GM12878 (cell line): ENCODE measurements around the gene ZNF474. TPM values are rescaled to one million over a fixed set of nuclear protein-coding genes. Genes with fewer than 3 reads are reported as not detected.

Experiments
- ATAC-seq: fragments of 200-7000 bp; cut with Tn5 transposase; 3 replicates; pipeline ENCODE4 v1.9.1; 2020; ENCODE audit warnings: mild to moderate bottlenecking, moderate library complexity
- BruUV-seq: library from RNA; stranded (reverse); fragments of 400-500 nt; replicated peaks from 2 replicates; lab custom pipeline; 2021; lab: Mats Ljungman, UMichigan
- CTCF ChIA-PET: fragments of 300-600 bp; sonication (Branson Sonifier 250); formaldehyde crosslinking; extraction: SDS; loops from one replicate; lab custom pipeline; 2021; ENCODE audit warnings: inconsistent platforms; lab: Yijun Ruan, JAX
- POLR2A ChIA-PET: fragments of 350-600 bp; formaldehyde crosslinking; extraction: SDS; loops from one replicate; lab custom pipeline; 2021; ENCODE audit warnings: inconsistent platforms; lab: Charles Lee
- RAD21 ChIA-PET: fragments of 300-600 bp; sonication (Branson Sonifier 250); formaldehyde crosslinking; loops from one replicate; lab custom pipeline; 2023; ENCODE audit warnings: antibody characterized with exemption; ENCODE audit not compliant: unreplicated experiment; lab: Charles Lee
- SMC1A ChIA-PET: fragments of 300-600 bp; sonication (Branson Sonifier 250); formaldehyde crosslinking; loops from one replicate; lab custom pipeline; 2023; ENCODE audit not compliant: unreplicated experiment, uncharacterized antibody; lab: Charles Lee
- DNase-seq: peaks from one replicate; pipeline ENCODE4 v3.0.0-alpha.2; 2011; ENCODE audit warnings: low read depth, low spot score
- FAIRE-seq: peaks from 3 replicates; lab custom pipeline; 2011; peaks lifted over from hg19 to GRCh38; lab: Jason Lieb, UNC
- H2AFZ ChIP-seq: 2 replicates; pipeline ENCODE4 v1.6.0; 2011; ENCODE audit warnings: low read depth, low read length, control low read depth; ENCODE audit not compliant: control insufficient read depth
- H3K27ac ChIP-seq: 2 replicates; pipeline ENCODE4 v1.5.1; 2011; ENCODE audit warnings: control low read depth; ENCODE audit not compliant: control insufficient read depth, insufficient read depth
- H3K27me3 ChIP-seq, 2 experiments: replicated peaks in 1 of 2; 2 replicates each; pipeline versions ENCODE4 v1.6.0 to v1.6.1; 2011; ENCODE audit warnings: low read length in 1 of 2; ENCODE audit not compliant: control insufficient read depth in 2 of 2, insufficient read depth in 2 of 2
- H3K36me3 ChIP-seq, 2 experiments: 2 replicates each; pipeline ENCODE4 v1.5.1; 2011; ENCODE audit warnings: low read length in 1 of 2; ENCODE audit not compliant: control insufficient read depth in 2 of 2, insufficient read depth in 2 of 2
- H3K4me1 ChIP-seq: 2 replicates; pipeline ENCODE4 v1.6.1; 2011; ENCODE audit warnings: mild to moderate bottlenecking, low read length, moderate library complexity, mixed read lengths; ENCODE audit not compliant: control insufficient read depth, insufficient read depth
- H3K4me2 ChIP-seq: 2 replicates; pipeline ENCODE4 v1.6.0; 2011; ENCODE audit warnings: control low read depth; ENCODE audit not compliant: control insufficient read depth, insufficient read depth
- H3K4me3 ChIP-seq: fragments of 200-600 bp; sonication (generic); 2 replicates; pipeline ENCODE4 v1.5.1; 2016
- H3K79me2 ChIP-seq: 2 replicates; pipeline ENCODE4 v1.6.0; 2011; ENCODE audit warnings: low read length; ENCODE audit not compliant: control insufficient read depth, insufficient read depth
- H3K9ac ChIP-seq: 2 replicates; pipeline ENCODE4 v1.8.0; 2011; ENCODE audit warnings: low read length, control low read depth, mixed read lengths; ENCODE audit not compliant: control insufficient read depth, insufficient read depth
- H3K9me3 ChIP-seq: replicated peaks from 3 replicates; pipeline ENCODE4 v1.5.1; 2011; ENCODE audit warnings: mild to moderate bottlenecking, low read length; ENCODE audit not compliant: control insufficient read depth, insufficient read depth
- H4K20me1 ChIP-seq: 2 replicates; pipeline ENCODE4 v1.6.0; 2011; ENCODE audit not compliant: control insufficient read depth, insufficient read depth
- ATF7 ChIP-seq: fragments of 450-650 bp; IDR thresholded peaks from 2 replicates; pipeline ENCODE4 v1.6.1; 2016; ENCODE audit warnings: low read depth, mild to moderate bottlenecking
- BHLHE40 ChIP-seq, 2 experiments: fragments of 450-650 bp in 1 of 2; IDR thresholded peaks; 2 replicates each; pipeline ENCODE4 v1.6.1; 2011 to 2017; ENCODE audit warnings: low read depth in 2 of 2, borderline replicate concordance in 1 of 2, improper control_type of control experiment in 1 of 2, low read length in 1 of 2, mild to moderate bottlenecking in 1 of 2
- CEBPZ ChIP-seq: fragments of 150-350 bp; IDR thresholded peaks from 2 replicates; pipeline ENCODE4 v1.6.1; 2016; ENCODE audit warnings: low read depth, low read length
- HCFC1 ChIP-seq: fragments of 150-350 bp; IDR thresholded peaks from 2 replicates; pipeline ENCODE4 v1.6.1; 2014; ENCODE audit warnings: low read length
- IRF4 ChIP-seq: IDR thresholded peaks from 2 replicates; pipeline ENCODE4 v1.6.1; 2011; ENCODE audit warnings: low read depth, low read length
- MTA3 ChIP-seq: IDR thresholded peaks from 2 replicates; pipeline ENCODE4 v1.6.1; 2012; ENCODE audit warnings: low read length, inconsistent platforms, borderline replicate concordance
- NFXL1 ChIP-seq: fragments of 450-650 bp; IDR thresholded peaks from 2 replicates; pipeline ENCODE4 v1.6.1; 2017; ENCODE audit warnings: antibody characterized with exemption, mild to moderate bottlenecking, borderline replicate concordance
- NFYA ChIP-seq: IDR thresholded peaks from 2 replicates; pipeline ENCODE4 v1.6.1; 2011; ENCODE audit warnings: low read depth, mild to moderate bottlenecking, low read length, improper control_type of control experiment, borderline replicate concordance
- TARDBP ChIP-seq: IDR thresholded peaks from 2 replicates; pipeline ENCODE4 v1.6.1; 2016; ENCODE audit warnings: borderline replicate concordance
- TCF12 ChIP-seq: IDR thresholded peaks from 2 replicates; pipeline ENCODE4 v1.6.1; 2011; ENCODE audit warnings: low read depth, mild to moderate bottlenecking, low read length
- WGBS: methylation state at CpG from one replicate; pipeline ENCODE4 v1.1.6; 2016; ENCODE audit warnings: low lambda C conversion rate; ENCODE audit not compliant: insufficient replicate concordance, insufficient coverage; ENCODE audit errors: missing lambda C conversion rate; 5-methylcytosine and 5-hydroxymethylcytosine counted together
- in situ Hi-C: fragments of 300-500 bp; cut with MboI; formaldehyde crosslinking; loops from 9 replicates; pipeline ENCODE4 v1.14.3; 2018; ENCODE audit warnings: mixed read lengths
- intact Hi-C: fragments of 100-400 bp; cut with micrococcal nuclease; formaldehyde crosslinking; loops from one replicate; pipeline ENCODE4 v1.14.2; 2022; ENCODE audit not compliant: unreplicated experiment
- polyA plus RNA-seq, 11 experiments: library from polyadenylated mRNA; depleted of rRNA in 4 of 11; unstranded in 6 of 11; stranded (reverse) in 5 of 11; fragments of >200 nt; fragmentation: Nextera tagmentation in 4 of 11; fragmentation: Illumina TruSeq in 1 of 11; extraction: Ambion mirVana in 4 of 11; extraction: Trizol in 1 of 11; gene quantifications; 1 replicate in 1 of 11; 2 replicates in 10 of 11; pipeline versions ENCODE4 v1.2.1 to v1.2.3, GENCODE V29; 2011 to 2016; ENCODE audit warnings: inconsistent platforms in 2 of 11, missing spikeins in 2 of 11, low read depth in 1 of 11
- total RNA-seq, 4 experiments: library from RNA; depleted of rRNA in 3 of 4; stranded (reverse); fragments of >200 nt in 3 of 4; fragmentation: Illumina TruSeq in 1 of 4; extraction: Trizol in 1 of 4; gene quantifications; 2 replicates each; pipeline versions ENCODE4 v1.2.1 to v1.2.3, GENCODE V29; 2013 to 2021

The ZNF474 gene
- total and polyA plus RNA-seq, 10 of the 15 experiments (the other 5 are each of a cell fraction or from before 2014, with no cell fraction given), result 0.06 to 0.97 (median 0.13) TPM; not detected in 3

GRCh38 chr5:122126756-122127321 is 2.5 kb upstream of the ZNF474 start:
- no peak overlapping the region for H3K4me3 ChIP-seq
- no TSS peak for BruUV-seq
- no peaks in the 10 kb centered on the region for H3K4me1 ChIP-seq
- in situ Hi-C loops, result no loop called here
- RAD21 ChIA-PET, result no interaction called here
- POLR2A ChIA-PET, result no interaction called here
- no peaks in the 10 kb centered on the region for H3K27me3 ChIP-seq
- CTCF ChIA-PET, result no interaction called here
- SMC1A ChIA-PET, result no interaction called here
- no peak overlapping the region for H3K27ac ChIP-seq
- no peaks in the 10 kb centered on the region for H3K36me3 ChIP-seq
- DNase-seq (no peak), ATAC-seq (no peak), FAIRE-seq (no peak)
- no peaks in the 10 kb centered on the region for H3K9me3 ChIP-seq
- 54% methylated on average over 10 of the region's 10 CpGs for WGBS
- H2AFZ ChIP-seq, result no peak overlapping the region
- no peak overlapping the region for H3K4me2 ChIP-seq
- H4K20me1 ChIP-seq, result no peaks in the 10 kb centered on the region
- TF ChIP-seq NFYA (no peak), BHLHE40 (IDR thresholded peaks at IDR 0.05; ENCODE audit: borderline replicate concordance in 1 of 2, low read depth in 2 of 2, low read length in 1 of 2) (no peak)
- no peaks in the 10 kb centered on the region for H3K79me2 ChIP-seq
- no peak overlapping the region for H3K9ac ChIP-seq
- intact Hi-C loops, result no loop called here

GRCh38 chr5:122130152-122130551 is 806 bp downstream of the ZNF474 start:
- no peaks in the 10 kb centered on the region for H3K4me1 ChIP-seq
- no peaks in the 10 kb centered on the region for H3K27me3 ChIP-seq
- intact Hi-C loops, result no loop called here
- no TSS peak for BruUV-seq
- 15% methylated on average over 2 of the region's 2 CpGs for WGBS
- DNase-seq (no peak), FAIRE-seq (no peak), ATAC-seq (no peak)
- ChIA-PET CTCF (no interaction called here), POLR2A (no interaction called here), RAD21 (interaction anchor here (1.3 kb wide), 1 partner anchor 28 kb away, joined by 3 read pairs; no protein-coding TSS in a partner anchor), SMC1A (interaction anchor here (1.3 kb wide), 1 partner anchor 12 kb away, joined by 4 read pairs; no protein-coding TSS in a partner anchor)
- no peaks in the 10 kb centered on the region for H3K36me3 ChIP-seq
- H2AFZ ChIP-seq, result no peak overlapping the region
- no peak overlapping the region for H3K4me2 ChIP-seq
- H3K9me3 ChIP-seq, result no peaks in the 10 kb centered on the region
- H3K9ac ChIP-seq, result no peak overlapping the region
- no peaks in the 10 kb centered on the region for H4K20me1 ChIP-seq
- H3K79me2 ChIP-seq, result no peaks in the 10 kb centered on the region
- in situ Hi-C loops, result no loop called here
- no peak overlapping the region for H3K4me3 ChIP-seq
- H3K27ac ChIP-seq, result no peak overlapping the region
- TF ChIP-seq TCF12 (no peak), HCFC1 (no peak), NFXL1 (no peak), IRF4 (no peak), TARDBP (no peak), CEBPZ (no peak), ATF7 (no peak), MTA3 (no peak)
